GM13976 (cell line): ENCODE measurements around the gene NTM.

ENCODE experiments used
- DNase-seq: peaks from one replicate; pipeline ENCODE4 v3.0.0; 2012; ENCODE audit warnings: low spot score
- in situ Hi-C: fragments of 300-500 bp; cut with MboI; formaldehyde crosslinking; loops from one replicate; pipeline ENCODE4 v1.12.0; 2022; ENCODE audit warnings: low sequenced_read_pairs, mixed read lengths, inconsistent platforms; ENCODE audit not compliant: unreplicated experiment
- TF ChIP-seq, protein P1 (sequence below): IDR thresholded peaks from 2 replicates; pipeline ENCODE4 v1.5.1; 2012; ENCODE audit warnings: borderline replicate concordance, mild to moderate bottlenecking; ENCODE audit not compliant: insufficient read depth; ENCODE audit errors: extremely low read depth, missing control alignments, control extremely low read depth

Gene NTM

DNA sequence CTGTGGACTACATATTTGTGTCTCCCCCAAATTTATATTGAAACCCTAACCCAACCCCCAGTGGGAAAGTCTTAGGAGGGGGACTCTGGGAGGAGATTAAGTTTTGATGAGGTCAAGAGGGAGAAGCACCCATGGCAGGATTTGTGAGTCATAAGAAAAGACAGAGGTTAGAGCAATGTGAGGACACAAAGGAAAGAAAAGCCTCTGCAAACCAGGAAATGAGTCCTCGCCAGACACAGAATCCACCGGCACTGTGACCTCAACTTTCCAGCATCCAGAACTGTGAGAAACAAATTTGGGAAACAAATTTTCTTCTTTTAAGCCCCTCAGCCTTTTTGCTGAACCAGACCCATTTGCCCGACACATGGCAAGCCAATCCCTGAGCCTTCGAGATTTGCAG, 397.0 kb downstream of the NTM start:
- no peak for DNase-seq
- in situ Hi-C loops = no loop called here
- TF ChIP-seq, protein P1, sequence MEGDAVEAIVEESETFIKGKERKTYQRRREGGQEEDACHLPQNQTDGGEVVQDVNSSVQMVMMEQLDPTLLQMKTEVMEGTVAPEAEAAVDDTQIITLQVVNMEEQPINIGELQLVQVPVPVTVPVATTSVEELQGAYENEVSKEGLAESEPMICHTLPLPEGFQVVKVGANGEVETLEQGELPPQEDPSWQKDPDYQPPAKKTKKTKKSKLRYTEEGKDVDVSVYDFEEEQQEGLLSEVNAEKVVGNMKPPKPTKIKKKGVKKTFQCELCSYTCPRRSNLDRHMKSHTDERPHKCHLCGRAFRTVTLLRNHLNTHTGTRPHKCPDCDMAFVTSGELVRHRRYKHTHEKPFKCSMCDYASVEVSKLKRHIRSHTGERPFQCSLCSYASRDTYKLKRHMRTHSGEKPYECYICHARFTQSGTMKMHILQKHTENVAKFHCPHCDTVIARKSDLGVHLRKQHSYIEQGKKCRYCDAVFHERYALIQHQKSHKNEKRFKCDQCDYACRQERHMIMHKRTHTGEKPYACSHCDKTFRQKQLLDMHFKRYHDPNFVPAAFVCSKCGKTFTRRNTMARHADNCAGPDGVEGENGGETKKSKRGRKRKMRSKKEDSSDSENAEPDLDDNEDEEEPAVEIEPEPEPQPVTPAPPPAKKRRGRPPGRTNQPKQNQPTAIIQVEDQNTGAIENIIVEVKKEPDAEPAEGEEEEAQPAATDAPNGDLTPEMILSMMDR = no peak

DNA sequence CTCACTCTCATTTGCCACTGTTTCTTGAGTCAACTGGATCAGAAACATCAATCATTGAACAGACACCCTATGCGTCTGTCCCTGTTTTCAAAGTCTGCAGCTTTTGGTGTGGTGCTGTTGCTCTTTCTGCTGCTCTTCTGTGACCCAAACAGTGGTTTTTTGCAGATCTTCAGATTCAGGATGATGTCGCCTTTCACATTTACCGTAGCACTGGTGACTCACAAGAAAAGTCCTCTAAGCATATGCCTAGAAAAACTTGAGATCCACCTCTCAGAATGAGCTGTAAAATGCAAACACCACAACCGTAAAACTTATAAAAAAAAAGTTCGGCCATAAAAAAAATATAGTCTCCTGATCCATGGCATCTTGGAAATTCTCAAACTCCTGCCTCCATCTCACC, 400.4 kb downstream of the NTM start:
- in situ Hi-C loops = no loop called here
- TF ChIP-seq, protein P1 = no peak
- no peak for DNase-seq

DNA sequence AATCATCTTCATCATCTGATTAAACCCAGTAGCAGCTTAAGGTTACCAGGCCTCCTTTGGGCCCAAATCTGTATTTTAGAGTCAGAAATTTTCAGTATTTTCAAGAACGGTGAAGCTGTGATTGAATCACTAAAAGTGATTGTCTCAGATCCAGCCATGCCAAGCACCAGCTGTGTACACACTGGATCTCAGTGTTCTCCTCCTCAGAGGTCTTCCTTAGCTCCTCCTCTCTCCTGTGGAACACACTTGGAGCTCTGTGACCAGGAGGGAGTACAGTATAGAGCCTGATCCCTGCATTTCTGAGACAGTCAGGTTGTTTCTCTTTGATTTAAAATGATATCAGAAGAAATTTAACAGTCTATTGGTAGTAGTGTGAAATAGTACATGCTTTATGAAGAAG, 401.1 kb downstream of the NTM start:
- DNase-seq = no peak
- TF ChIP-seq, protein P1 = no peak
- in situ Hi-C loops = no loop called here

DNA sequence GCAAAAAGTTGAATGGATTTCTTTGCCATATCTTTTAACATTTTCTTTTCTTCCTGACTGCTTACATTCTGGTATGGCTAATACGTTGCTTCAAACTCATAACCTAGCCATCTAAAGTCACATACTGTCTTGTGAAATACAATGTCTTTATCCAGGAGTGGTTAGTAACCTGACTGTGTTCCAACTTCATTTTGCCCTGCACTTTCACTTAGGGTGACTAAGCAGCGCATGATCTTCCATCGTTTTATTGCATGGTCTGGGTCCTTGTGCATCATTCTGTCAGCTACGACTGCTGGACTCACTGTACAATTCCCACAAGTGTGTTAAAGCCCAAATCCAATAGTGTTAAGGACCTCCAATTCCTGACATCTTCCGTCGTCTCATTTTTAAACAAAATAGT, 403.2 kb downstream of the NTM start:
- in situ Hi-C loops = no loop called here
- no peak for DNase-seq
- TF ChIP-seq, protein P1 = no peak

DNA sequence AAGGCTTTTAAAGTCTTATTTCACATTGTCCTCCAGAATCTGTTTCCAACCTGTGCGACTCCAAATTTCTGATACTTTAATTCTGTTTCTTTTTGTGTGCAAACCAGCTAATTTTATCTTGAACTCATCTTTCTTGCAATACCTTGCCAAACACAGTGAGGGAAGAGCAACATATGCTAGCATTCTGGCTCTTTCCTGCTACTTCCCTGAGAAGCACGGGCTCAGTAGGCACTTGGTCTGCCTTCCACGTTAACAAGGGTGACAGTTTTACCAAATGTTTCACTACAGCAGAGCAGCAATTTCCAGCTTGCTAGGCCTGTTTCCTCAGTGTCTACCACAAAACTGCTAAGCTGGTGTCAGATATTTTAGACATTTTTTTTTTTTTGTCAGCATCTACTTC, 405.8 kb downstream of the NTM start:
- in situ Hi-C loops = no loop called here
- DNase-seq = no peak
- TF ChIP-seq, protein P1 = no peak

DNA sequence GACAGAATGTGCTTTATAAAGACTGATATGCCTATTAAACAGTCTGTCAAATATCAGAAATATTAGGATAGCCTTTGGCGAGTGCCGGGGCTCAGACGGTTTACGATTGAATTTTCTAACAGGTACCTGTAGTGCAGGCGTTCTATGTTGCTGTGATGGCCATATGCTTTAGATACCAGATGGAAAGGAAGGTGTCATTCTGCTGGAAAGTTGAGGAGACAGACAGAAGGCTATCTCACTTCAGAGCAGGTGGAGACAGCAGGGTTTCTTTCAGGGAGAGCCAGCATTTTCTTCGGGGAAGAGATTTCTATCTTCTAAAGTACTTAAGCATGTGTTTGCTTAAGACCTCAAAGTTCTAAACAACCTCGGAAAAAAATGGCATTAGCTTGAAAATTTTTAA, 415.4 kb downstream of the NTM start:
- TF ChIP-seq, protein P1 = no peak
- no peak for DNase-seq
- in situ Hi-C loops = no loop called here

DNA sequence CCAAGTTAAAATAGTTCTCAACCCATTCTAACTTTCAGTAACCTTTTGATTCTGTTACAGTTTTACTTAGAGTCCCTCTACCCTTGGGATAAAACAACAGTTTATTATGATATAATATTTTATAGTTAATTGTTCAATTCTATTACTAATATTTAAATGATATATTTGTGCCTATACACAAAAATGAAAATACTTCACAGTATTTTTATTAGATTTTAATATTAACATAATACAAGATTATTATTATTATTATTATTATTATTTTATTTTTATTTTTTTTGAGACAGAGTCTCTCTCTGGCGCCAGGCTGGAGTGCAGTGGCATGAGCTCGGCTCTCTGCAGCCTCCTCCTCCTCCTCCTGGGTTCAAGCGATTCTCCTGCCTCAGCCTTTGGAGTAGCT, 416.7 kb downstream of the NTM start:
- TF ChIP-seq, protein P1 = no peak
- no peak for DNase-seq
- in situ Hi-C loops = no loop called here
